Right lobe of liver (tissue), 6 donors: ENCODE measurements around the gene GPATCH8. TPM values are rescaled to one million over a fixed set of nuclear protein-coding genes. Genes with fewer than 3 reads are reported as not detected.
A peak's percentile ranks its signal among the peaks of the same experiment; 100 is the strongest.
"Not testable (repeated sequence)": the region's sequence is repeated elsewhere in the genome, so short reads cannot be mapped to it uniquely, and the experiment has no call there.

Source experiments
- ATAC-seq, 4 donors: fragments of 200-7000 bp; cut with Tn5 transposase; one replicate each; pipeline ENCODE4 v1.9.1; 2020; ENCODE audit warnings: mild to moderate bottlenecking in 4 of 4, moderate library complexity in 4 of 4
- DNase-seq, 3 donors: peaks; one replicate each; pipeline ENCODE4 v3.0.0-alpha.2; 2020
- H3K27ac ChIP-seq, 3 donors: fragments of 200-600 bp; one replicate each; pipeline ENCODE4 v1.8.0; 2022
- H3K27me3 ChIP-seq, 2 donors: fragments of 200-600 bp; one replicate each; pipeline ENCODE4 v1.8.0; 2022
- H3K36me3 ChIP-seq, 4 donors: fragments of 200-600 bp; sonication (generic) in 1 of 4; one replicate each; pipeline versions ENCODE4 v1.5.1 to v1.8.0; 2017 to 2022; ENCODE audit warnings: control low read depth in 1 of 4
- H3K4me1 ChIP-seq, 4 donors: fragments of 200-600 bp; sonication (generic) in 1 of 4; one replicate each; pipeline versions ENCODE4 v1.5.1 to v1.8.0; 2017 to 2022; ENCODE audit warnings: control low read depth in 1 of 4
- H3K4me3 ChIP-seq, 3 donors: fragments of 200-600 bp; one replicate each; pipeline ENCODE4 v1.8.0; 2022
- H3K9me3 ChIP-seq, 4 donors: fragments of 200-600 bp; sonication (generic) in 1 of 4; one replicate each; pipeline versions ENCODE4 v1.5.1 to v1.8.0; 2017 to 2022; ENCODE audit warnings: control low read depth in 1 of 4
- CTCF ChIP-seq, 4 donors: fragments of 200-600 bp in 3 of 4; fragments of 450-650 bp in 1 of 4; IDR thresholded peaks; one replicate each; pipeline versions ENCODE4 v1.5.1 to v1.8.0; 2016 to 2022; ENCODE audit warnings: antibody characterized with exemption in 4 of 4, mild to moderate bottlenecking in 2 of 4
- POLR2A ChIP-seq: fragments of 450-650 bp; IDR thresholded peaks from one replicate; pipeline ENCODE4 v1.6.1; 2017; ENCODE audit warnings: antibody characterized with exemption, mild to moderate bottlenecking
- WGBS: methylation state at CpG from one replicate; pipeline ENCODE4 v1.1.6; 2018; ENCODE audit warnings: low coverage, low lambda C conversion rate; ENCODE audit not compliant: insufficient coverage; ENCODE audit errors: missing lambda C conversion rate; 5-methylcytosine and 5-hydroxymethylcytosine counted together
- intact Hi-C, 2 donors: fragments of 100-400 bp; cut with DNase I; formaldehyde crosslinking; loops; one replicate each; pipeline versions ENCODE4 v1.11.2 to v1.14.1; 2022
- total RNA-seq, 6 experiments: library from RNA; depleted of rRNA in 2 of 6; stranded (reverse); fragments of >200 nt in 2 of 6; fragmentation: NEBNext Ultra II Directional in 3 of 6; extraction: Animal tissue kit (Norgen Biotek cat#: 25700) in 3 of 6; gene quantifications; one replicate each; pipeline versions ENCODE4 v1.1.0 to v1.2.4, GENCODE V29; 2016 to 2023
- donor health status: DM: no; HTN: yes; CAD: no.
- donor health status: DM: no; HTN: no; CAD: no.
- donor health status: DM: no; HTN: no; CAD: no.
- donor health status: DM: no; HTN: yes; CAD: no.
- donor health status: DM: no; HTN: yes; CAD: no.

The GPATCH8 gene
- total RNA-seq, 6 experiments from 2014 or later = 8.1 to 14.4 (median 13.1) TPM

GRCh38 chr17:44541884-44542581 is 38.8 kb upstream of the GPATCH8 start:
- no peak overlapping the region for H3K4me3 ChIP-seq
- H3K36me3 ChIP-seq = no peaks in the 10 kb centered on the region
- 26% methylated on average over 3 of the region's 8 CpGs for WGBS
- H3K27ac ChIP-seq = no peak overlapping the region
- DNase-seq (peak in 1 of 3 donors; percentile 22), ATAC-seq (peak in 1 of 4 donors; percentile 29)
- intact Hi-C loops = no loop called here
- no peak for TF ChIP-seq CTCF (IDR thresholded peaks at IDR 0.05)
- no peak for TF ChIP-seq POLR2A
- H3K4me1 ChIP-seq = no peaks in the 10 kb centered on the region
- H3K9me3 ChIP-seq = no peaks in the 10 kb centered on the region
- H3K27me3 ChIP-seq = no peaks in the 10 kb centered on the region

GRCh38 chr17:44540246-44541084 is 37.3 kb upstream of the GPATCH8 start:
- no peaks in the 10 kb centered on the region for H3K36me3 ChIP-seq
- H3K27me3 ChIP-seq = no peaks in the 10 kb centered on the region
- DNase-seq (no peak), ATAC-seq (no peak)
- 49% methylated on average over 7 of the region's 11 CpGs for WGBS
- H3K4me3 ChIP-seq = no peak overlapping the region
- TF ChIP-seq POLR2A (no peak), CTCF (IDR thresholded peaks at IDR 0.05) (no peak)
- H3K9me3 ChIP-seq = no peaks in the 10 kb centered on the region
- no peak overlapping the region for H3K27ac ChIP-seq
- intact Hi-C loops = no loop called here
- no peaks in the 10 kb centered on the region for H3K4me1 ChIP-seq

GRCh38 chr17:44539673-44540072 is 36.5 kb upstream of the GPATCH8 start:
- ATAC-seq (no peak), DNase-seq (no peak)
- no peaks in the 10 kb centered on the region for H3K36me3 ChIP-seq
- no peak overlapping the region for H3K4me3 ChIP-seq
- intact Hi-C loops = no loop called here
- no peaks in the 10 kb centered on the region for H3K4me1 ChIP-seq
- no peak overlapping the region for H3K27ac ChIP-seq
- WGBS = 32% methylated on average over 4 of the region's 15 CpGs
- no peaks in the 10 kb centered on the region for H3K27me3 ChIP-seq
- H3K9me3 ChIP-seq = no peaks in the 10 kb centered on the region
- TF ChIP-seq POLR2A = no peak
- TF ChIP-seq CTCF (IDR thresholded peaks at IDR 0.05) = no peak

GRCh38 chr17:44537922-44538321 is 34.7 kb upstream of the GPATCH8 start:
- H3K4me1 ChIP-seq, H3K36me3 ChIP-seq, intact Hi-C loops, DNase-seq, H3K27me3 ChIP-seq, ATAC-seq, H3K9me3 ChIP-seq, H3K27ac ChIP-seq, H3K4me3 ChIP-seq: not testable (repeated sequence)
- WGBS = 85% methylated on average over 3 of the region's 3 CpGs
